Measurements from ENCODE around the gene ELFN1. TPM values are rescaled to one million over a fixed set of nuclear protein-coding genes. Genes with fewer than 3 reads are reported as not detected.

ELFN1 gene
- total RNA-seq, 1 donor from 2014 or later: 3.7 TPM

GRCh38 chr7:1693419-1693990, 23.4 kb downstream of the ELFN1 start:
- DNase-seq (ENCODE audit: low spot score): peak; percentile 77

DNA sequence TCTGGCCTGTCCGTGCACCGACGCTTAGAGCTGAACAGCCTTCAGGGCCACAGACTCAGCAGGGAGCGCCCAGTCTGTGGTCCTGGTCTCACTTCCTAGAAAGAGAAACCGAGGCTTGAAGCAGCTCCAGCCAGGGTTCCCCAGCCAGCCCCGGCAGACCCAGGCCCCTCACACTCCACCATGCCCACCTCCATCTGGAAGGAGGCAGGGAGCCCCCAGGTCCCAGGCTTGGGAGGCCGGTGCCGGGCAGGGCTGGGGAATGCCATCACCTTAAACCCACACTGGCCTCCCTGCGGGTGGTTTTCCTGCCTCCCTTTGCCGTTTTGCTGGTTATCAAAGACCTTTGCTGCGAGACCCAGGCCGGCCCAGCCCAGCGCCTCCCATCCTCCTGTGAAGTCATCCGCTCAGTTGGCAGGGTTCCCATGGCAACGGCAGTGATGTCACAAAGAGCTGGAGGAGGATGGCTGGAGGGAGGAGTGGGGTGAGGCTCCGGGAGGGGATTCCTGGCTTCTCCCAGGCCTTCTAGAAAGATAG, 24.0 kb downstream of the ELFN1 start:
- peak; percentile 74 for DNase-seq (ENCODE audit: low spot score)

GRCh38 chr7:1694611-1695511, 24.8 kb downstream of the ELFN1 start:
- DNase-seq (ENCODE audit: low spot score): peak; percentile 82

GRCh38 chr7:1695800-1696454, 25.9 kb downstream of the ELFN1 start:
- peak; percentile 78 for DNase-seq (ENCODE audit: low spot score)

GRCh38 chr7:1696671-1697498, 26.8 kb downstream of the ELFN1 start:
- peak; percentile 86 for DNase-seq (ENCODE audit: low spot score)

DNA sequence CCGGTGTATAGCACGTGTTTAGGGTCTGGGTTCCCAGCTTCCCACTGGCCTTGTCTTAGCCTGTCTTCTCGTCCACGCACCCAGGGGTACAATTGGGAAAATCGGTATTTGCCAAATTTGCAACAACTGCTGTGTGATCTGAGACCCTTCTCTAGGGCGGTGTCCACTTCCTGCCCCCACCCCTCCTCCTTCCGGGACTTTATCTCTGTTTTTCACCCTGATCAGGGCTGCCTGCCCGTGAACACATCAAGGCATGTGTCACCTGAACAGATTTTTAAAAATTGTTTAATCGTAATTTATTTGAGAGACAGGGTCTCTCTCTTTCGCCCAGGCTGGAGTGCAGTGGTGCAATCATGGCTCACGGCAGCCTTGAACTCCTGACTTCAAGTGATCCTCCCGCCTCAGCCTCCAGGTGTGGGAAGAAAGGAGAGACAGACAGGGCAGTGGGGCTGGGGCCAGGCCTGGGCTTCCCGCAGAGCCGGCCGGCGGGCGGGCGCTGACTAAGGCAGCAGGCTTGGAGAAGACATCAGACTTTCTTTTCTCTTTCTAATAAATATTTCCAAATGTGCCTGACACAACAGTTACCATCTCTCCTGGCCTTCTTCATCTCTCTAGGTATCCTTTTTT, 27.5 kb downstream of the ELFN1 start:
- DNase-seq (ENCODE audit: low spot score): peak; percentile 82

DNA sequence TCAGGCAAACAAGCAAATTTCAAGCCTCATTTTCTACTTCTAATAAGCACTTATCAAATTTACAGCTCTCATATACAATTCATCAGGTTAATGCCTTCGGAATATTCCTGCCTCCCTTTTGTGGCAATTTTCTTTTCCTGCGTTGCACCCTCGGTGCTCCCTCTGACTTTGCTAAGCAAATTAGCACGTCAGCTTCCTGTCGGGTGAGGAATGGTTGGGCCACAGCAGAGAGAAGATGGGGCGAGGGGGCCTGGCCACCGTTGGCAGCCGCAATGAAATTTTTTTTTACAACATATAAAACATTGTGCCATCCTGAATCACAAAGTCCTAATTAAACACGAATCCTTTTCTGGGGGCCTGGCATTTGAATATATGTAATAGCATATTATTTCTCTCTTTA, 28.1 kb downstream of the ELFN1 start:
- DNase-seq (ENCODE audit: low spot score): peak; percentile 41

DNA sequence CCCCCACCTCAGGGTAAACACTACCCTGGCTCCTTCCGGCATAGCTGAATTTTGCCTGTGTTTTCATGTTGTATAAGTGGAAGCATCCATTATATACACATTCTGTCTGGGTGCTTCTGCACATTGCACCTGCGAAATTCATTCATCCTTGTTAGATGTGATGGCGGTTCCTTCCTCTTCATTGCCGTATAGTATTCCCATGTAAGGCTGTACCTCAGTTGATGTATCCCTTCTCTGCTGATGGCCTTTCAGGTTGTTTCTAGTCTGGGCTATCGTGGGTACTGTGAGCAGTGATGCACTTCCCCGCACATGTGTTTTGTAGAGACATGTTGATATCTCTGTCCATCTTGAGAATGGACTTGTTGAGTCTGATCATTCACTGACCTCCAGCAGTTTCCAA, 28.9 kb downstream of the ELFN1 start:
- DNase-seq (ENCODE audit: low spot score): peak; percentile 22

DNA sequence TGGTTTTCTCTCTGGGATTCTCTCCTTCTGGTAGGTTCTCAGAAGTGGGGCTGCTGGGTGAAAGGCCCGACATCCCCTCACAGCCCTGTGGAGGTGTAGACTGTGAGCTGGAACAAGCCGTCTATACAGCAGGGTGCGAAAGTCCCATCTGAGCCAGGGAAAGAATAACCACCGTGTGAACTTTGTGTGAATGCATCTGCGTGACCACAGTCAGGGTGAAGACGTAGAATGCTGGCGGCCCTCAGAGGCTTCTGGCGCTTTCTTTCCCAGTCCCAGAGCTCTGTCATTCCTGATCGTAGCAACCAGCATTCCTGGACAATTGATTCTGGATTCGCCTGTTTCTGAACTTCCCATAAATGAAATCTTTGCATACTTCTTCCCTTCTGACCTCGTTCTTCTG, 30.0 kb downstream of the ELFN1 start:
- peak; percentile 33 for DNase-seq (ENCODE audit: low spot score)

- DNase-seq (ENCODE audit: low spot score): peak; percentile 53
These were observed 30.7 kb downstream of the ELFN1 start for GRCh38 chr7:1700536-1701333.

GRCh38 chr7:1702652-1703051, 32.6 kb downstream of the ELFN1 start:
- DNase-seq (ENCODE audit: low spot score): no peak

DNA sequence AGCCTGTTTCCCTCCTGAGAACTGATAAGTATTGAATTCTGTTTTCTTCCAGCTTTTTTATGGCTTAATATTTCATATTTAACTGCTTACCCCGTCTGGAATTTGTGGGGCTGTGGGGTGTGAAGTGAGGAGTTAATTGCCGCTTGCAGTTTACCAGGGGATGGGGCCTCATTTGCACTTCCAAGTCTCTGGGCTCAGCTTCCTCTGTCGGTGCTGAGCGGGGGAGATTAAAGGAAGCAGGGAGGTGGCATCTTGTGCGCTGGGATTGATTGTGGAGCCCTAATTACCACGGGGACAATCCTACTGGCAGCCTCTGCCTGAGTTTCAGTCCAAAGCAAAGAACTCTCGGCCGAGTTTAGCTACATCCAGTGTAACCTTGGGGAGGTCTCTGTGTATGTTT, 33.4 kb downstream of the ELFN1 start:
- peak; percentile 62 for DNase-seq (ENCODE audit: low spot score)

- DNase-seq (ENCODE audit: low spot score): peak; percentile 79
These were observed 34.1 kb downstream of the ELFN1 start for GRCh38 chr7:1703871-1704810.

DNA sequence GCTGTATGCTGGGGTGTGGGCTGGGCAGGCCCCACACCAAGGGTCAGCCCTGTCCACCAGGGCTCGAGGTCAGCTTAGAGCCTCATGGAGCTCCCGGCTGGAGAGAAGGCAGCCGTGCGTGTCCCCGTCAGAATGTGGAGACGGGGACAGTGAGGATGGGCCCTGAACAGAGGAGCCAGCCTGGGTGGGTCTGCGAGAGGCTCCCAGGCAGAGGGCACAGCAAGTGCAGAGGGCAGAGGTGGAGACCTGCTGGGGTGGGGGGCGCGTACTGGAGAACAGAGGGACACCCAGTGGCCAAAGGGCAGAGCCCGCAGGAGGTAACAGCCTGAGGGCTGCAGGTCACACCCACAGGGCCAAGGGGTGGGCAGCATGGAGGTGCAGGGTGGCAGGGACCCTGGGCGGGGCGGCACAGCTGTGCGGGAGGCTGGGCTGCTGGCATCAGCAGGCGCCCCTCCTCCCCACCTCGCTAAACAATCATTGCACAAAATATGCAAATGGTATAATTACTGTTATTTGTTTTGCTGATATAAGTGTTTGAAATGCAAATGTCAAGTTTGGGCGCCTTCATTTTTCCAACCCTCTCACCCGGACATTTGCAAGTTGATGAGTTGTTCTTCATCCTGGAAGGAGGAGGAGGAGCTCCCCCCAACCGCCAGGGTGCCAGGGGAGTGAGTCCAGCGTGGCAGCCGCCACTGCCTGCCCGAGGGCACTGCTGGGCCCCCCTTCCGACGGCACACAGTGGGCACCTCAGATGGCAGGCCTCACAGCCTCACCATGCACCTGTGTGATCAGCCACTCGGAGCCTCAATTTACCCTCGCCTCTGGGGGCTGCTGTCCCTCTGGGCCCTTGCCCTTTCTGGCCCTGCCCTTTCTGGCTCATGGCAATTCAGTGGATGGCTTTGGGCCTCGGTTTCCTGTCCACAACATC, 35.0 kb downstream of the ELFN1 start:
- DNase-seq (ENCODE audit: low spot score): peak; percentile 87

DNA sequence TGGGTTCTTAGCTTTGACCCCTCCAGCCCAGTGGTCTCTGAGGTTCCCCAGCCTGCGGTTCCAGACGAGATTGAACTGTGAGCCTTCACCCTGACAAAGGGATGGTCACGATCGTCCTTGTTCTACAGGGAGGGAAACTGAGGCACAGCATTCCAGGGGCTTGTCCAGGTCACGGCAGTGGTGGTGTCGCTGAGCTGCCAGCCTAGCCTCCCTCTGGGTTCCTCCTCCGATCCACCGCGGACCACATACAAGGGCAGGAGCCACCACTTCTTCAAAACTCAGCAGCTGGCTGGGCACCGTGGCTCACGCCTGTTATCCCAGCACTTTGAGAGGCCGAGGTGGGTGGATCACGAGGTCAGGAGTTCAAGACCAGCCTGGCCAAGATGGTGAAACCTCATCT, 35.8 kb downstream of the ELFN1 start:
- peak; percentile 43 for DNase-seq (ENCODE audit: low spot score)

DNA sequence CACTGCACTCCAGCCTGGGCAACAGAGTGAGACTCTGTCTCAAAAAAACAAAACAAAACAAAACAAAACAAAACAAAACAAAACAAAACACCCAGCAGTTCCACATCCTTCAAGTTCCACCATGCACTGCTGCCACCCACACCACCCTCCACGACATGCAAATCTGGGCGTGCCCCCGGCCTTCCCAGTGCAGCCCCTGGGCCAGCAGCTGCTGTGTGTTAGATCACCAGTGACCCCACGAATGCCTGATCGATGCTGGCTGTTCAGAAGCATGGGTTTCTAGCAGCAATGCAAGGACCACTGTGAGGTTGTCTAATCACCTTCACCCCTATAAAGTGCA, 36.3 kb downstream of the ELFN1 start:
- DNase-seq (ENCODE audit: low spot score): no peak
